Neutrophil (primary cell): ENCODE measurements around the gene CHURC1.
A peak's percentile ranks its signal among the peaks of the same experiment; 100 is the strongest.

Experiments used
- H3K27ac ChIP-seq: fragments of 200-600 bp; sonication (generic); 2 replicates; pipeline ENCODE4 v1.5.1; 2016; ENCODE audit warnings: mild to moderate bottlenecking, moderate library complexity
- H3K27me3 ChIP-seq: fragments of 200-600 bp; sonication (generic); 2 replicates; pipeline ENCODE4 v1.6.0; 2016; ENCODE audit warnings: mild to moderate bottlenecking
- H3K36me3 ChIP-seq: fragments of 200-600 bp; sonication (generic); 2 replicates; pipeline ENCODE4 v1.5.1; 2017
- H3K4me1 ChIP-seq, 2 experiments: fragments of 200-600 bp in 1 of 2; sonication (generic) in 1 of 2; 1 replicate in 1 of 2; 2 replicates in 1 of 2; pipeline versions ENCODE4 v1.5.1 to v1.6.1; 2013 to 2016; ENCODE audit warnings: low read depth in 1 of 2, low read length in 1 of 2, mild to moderate bottlenecking in 1 of 2, moderate library complexity in 1 of 2; ENCODE audit not compliant: control insufficient read depth in 1 of 2, insufficient read depth in 1 of 2
- H3K4me3 ChIP-seq, 2 experiments: fragments of 200-600 bp in 1 of 2; sonication (generic) in 1 of 2; 1 replicate in 1 of 2; 2 replicates in 1 of 2; pipeline ENCODE4 v1.5.1; 2013 to 2016; ENCODE audit warnings: low read depth in 1 of 2, low read length in 1 of 2, mild to moderate bottlenecking in 1 of 2, moderate library complexity in 1 of 2
- H3K9me3 ChIP-seq: fragments of 200-600 bp; sonication (generic); 2 replicates; pipeline ENCODE4 v1.5.1; 2016
- TF ChIP-seq, protein P1 (sequence below): fragments of 200-600 bp; sonication (generic); IDR thresholded peaks from 2 replicates; pipeline ENCODE4 v1.5.1; 2016; ENCODE audit warnings: antibody characterized with exemption

The CHURC1 gene

DNA sequence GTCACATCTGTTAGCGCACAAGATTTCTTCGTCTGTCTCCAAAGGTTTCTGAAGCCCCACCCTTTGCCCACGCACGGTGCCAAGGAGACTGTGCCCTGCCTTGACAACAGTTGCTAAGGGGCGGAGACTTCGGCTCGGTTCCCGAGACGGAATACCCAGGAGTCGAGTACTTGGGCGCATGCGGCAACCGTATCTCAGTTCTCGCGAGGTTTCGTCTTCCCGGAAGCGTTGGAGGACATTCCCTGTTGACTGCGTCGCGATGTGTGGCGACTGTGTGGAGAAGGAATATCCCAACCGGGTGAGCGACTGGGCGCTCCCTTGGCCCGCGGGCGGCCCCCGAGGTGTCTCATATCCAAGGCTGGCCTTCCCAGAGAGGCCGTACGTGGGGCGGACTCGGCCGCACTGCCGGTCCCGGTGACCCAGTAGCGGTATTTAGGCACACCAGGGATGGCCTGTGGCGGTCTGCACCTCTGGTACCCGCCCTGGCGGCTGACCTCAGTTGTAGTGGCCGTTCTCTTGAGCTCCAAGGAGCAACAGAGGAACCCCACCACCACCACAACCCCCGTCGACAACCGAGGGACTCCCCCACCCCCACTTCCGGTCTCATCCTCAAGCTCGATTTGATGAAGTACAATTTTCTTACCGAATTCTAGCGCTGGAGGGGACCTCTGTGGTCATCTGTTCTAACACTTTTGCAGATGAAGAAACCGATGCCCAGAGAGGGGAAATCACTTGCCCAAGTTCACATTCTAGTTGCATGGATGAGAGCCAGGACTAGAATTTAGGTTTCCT lies at the start of gene CHURC1:
Gene CHURC1, plus strand, starts transcription at position 219 of the 792 bp plus-strand sequence. Its CDS starts 41 bp downstream, at position 260.
- peaks cover 3% of the 10 kb centered on the region for H3K27me3 ChIP-seq
- peak within 1 kb of the TSS; percentile 90 to 92 for H3K4me3 ChIP-seq
- peak within 1 kb of the TSS; percentile 95 for H3K27ac ChIP-seq
- TF ChIP-seq, protein P1, sequence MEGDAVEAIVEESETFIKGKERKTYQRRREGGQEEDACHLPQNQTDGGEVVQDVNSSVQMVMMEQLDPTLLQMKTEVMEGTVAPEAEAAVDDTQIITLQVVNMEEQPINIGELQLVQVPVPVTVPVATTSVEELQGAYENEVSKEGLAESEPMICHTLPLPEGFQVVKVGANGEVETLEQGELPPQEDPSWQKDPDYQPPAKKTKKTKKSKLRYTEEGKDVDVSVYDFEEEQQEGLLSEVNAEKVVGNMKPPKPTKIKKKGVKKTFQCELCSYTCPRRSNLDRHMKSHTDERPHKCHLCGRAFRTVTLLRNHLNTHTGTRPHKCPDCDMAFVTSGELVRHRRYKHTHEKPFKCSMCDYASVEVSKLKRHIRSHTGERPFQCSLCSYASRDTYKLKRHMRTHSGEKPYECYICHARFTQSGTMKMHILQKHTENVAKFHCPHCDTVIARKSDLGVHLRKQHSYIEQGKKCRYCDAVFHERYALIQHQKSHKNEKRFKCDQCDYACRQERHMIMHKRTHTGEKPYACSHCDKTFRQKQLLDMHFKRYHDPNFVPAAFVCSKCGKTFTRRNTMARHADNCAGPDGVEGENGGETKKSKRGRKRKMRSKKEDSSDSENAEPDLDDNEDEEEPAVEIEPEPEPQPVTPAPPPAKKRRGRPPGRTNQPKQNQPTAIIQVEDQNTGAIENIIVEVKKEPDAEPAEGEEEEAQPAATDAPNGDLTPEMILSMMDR, result no peak
- no peaks in the 10 kb centered on the region for H3K36me3 ChIP-seq
- H3K9me3 ChIP-seq, result no peaks in the 10 kb centered on the region
- peaks cover 24 to 25% of the 10 kb centered on the region in 2 experiments for H3K4me1 ChIP-seq

DNA sequence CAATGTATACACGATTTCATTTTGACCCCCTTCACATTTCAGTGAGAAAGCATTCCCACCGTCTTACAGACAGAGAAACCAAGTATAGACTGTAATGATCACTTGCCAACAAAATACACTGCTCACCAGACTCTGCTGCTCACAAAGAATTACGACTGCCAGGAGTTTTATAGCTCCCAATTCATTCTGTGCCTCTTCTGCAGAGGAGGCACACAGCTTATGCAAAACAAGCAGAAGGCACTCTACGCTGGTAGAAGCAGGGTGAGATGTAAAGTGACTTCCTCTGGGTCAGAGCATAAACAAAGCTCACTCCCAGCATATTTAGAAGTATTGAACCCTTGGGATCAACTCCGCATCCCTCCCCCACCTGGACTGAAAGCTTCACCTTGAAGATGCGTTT lies 49.1 kb upstream of the CHURC1 start:
- Histone ChIP-seq H3K27me3 (peaks cover 10% of the 10 kb centered on the region), H3K9me3 (no peaks in the 10 kb centered on the region), H3K27ac (no peak overlapping the region), H3K4me3 (no peak overlapping the region), H3K36me3 (no peaks in the 10 kb centered on the region), H3K4me1 (no peaks in the 10 kb centered on the region)
- TF ChIP-seq, protein P1, result no peak

DNA sequence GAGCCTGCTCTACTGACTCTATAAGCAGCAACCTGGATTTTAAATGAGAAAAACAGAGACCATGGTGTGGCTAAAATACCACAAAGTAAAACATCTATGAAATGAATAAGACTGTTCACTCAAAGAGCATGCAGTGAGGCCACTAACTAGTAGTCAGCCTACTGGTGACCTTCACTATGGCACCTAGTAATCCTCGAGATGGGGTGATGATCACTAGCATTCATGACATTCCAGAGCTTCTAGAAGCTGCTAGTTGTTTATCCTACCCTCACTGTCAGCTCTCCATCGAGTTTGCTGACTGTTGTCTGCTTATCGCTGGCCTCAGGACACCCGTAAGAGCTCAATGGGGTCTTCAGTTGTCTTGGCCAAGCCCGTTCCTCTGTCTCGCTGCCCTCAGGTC lies 48.3 kb upstream of the CHURC1 start:
- Histone ChIP-seq H3K9me3 (no peaks in the 10 kb centered on the region), H3K27ac (no peak overlapping the region), H3K4me3 (no peak overlapping the region), H3K4me1 (no peaks in the 10 kb centered on the region), H3K27me3 (peaks cover 16% of the 10 kb centered on the region), H3K36me3 (no peaks in the 10 kb centered on the region)
- TF ChIP-seq, protein P1, result no peak

DNA sequence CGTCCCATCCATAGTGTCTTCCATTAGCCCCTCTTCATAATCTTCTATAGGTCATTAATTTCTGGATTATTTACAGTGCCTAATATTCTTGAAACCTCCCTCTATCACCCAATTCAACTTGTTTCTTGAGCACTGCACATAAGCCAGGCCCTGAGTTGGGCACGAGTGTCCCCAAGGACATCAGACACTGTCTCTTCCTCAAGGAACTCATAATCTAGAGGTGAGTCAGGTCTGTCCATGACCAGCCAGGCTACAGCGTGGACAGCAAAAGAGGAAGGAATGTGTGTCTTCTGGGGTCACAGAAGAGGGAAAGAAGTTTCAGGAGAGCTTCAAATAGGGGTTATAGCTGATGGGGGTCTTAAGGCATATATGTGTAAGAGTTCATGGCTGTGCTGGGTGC lies 47.1 kb upstream of the CHURC1 start:
- no peaks in the 10 kb centered on the region for H3K36me3 ChIP-seq
- TF ChIP-seq, protein P1, result no peak
- no peaks in the 10 kb centered on the region for H3K9me3 ChIP-seq
- H3K27ac ChIP-seq, result no peak overlapping the region
- no peak overlapping the region for H3K4me3 ChIP-seq
- H3K4me1 ChIP-seq, result no peaks in the 10 kb centered on the region
- peaks cover 21% of the 10 kb centered on the region for H3K27me3 ChIP-seq

DNA sequence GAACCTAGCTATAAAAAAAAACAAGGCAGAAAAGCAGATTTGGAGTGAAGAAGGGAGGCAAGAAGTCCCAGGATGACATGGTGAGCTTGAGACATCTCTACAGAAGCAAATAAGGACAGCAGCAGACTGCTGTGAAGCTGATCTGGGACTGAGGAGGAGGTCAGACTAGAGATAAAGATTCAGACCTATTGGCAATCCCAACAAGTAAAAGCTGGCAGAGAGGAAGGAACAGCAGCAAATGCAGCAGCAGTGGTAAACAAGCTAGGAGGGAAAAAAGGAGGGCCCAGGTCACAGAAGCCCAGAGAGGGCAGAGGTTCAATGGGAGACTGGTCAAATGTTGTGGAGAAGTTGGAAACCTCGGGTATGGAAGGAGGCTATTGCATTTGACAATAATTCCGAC lies 45.9 kb upstream of the CHURC1 start:
- Histone ChIP-seq H3K27ac (no peak overlapping the region), H3K4me1 (no peaks in the 10 kb centered on the region), H3K36me3 (no peaks in the 10 kb centered on the region), H3K9me3 (no peaks in the 10 kb centered on the region), H3K4me3 (no peak overlapping the region), H3K27me3 (peaks cover 18% of the 10 kb centered on the region)
- TF ChIP-seq, protein P1, result no peak
